GM21737 (cell line): ENCODE measurements around the gene ZFP36L2.
"Not testable (repeated sequence)": the region's sequence is repeated elsewhere in the genome, so short reads cannot be mapped to it uniquely, and the experiment has no call there.

Experiments used
- ATAC-seq: cut with Tn5 transposase; IDR thresholded peaks from one replicate; pipeline ENCODE4 v1.9.1; 2021; ENCODE audit warnings: mild to moderate bottlenecking, moderate library complexity; ENCODE audit not compliant: unreplicated experiment

Gene ZFP36L2

DNA sequence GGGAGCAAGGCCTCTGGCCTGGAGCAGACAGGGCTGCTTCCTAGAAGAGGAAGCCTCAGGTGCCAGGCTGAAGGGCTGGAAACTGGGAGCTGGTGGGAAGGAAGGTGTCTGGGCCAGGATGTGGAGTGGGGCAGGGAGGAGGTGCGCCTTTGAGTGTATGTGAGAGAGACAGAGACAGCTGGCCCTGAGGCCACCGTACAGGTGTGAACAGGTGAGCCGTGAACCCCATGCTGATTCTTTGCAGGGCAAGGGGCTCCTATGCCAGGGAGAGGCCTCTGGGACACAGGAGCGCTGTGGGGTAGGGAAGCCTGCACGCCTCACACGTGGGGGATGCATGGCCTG is 16.3 kb downstream of the ZFP36L2 start:
- ATAC-seq = no peak

DNA sequence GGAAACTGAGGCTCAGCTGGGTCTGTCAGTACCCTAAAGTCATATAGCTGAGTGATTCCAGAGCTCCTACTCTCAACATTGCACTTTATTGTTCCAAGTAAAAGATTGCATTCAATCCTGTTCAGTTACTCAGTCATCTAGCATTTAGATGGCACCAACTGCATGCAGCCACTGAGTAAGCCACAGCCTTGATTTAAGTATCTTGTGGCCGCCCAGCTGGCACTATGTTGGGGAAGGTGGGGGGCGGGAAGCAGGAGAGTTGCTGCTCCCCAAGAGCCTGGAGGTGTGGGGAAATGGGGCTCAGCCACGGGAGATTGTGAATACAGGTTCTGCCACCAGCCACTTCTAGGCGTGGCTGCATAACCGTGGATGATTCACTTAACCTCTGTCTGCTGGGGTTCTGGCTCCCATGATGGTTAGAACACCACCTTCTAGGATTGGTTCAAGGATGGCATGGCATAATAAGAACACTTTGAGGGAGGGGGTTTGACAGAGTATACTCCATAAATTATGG is 17.1 kb downstream of the ZFP36L2 start:
- no peak for ATAC-seq

DNA sequence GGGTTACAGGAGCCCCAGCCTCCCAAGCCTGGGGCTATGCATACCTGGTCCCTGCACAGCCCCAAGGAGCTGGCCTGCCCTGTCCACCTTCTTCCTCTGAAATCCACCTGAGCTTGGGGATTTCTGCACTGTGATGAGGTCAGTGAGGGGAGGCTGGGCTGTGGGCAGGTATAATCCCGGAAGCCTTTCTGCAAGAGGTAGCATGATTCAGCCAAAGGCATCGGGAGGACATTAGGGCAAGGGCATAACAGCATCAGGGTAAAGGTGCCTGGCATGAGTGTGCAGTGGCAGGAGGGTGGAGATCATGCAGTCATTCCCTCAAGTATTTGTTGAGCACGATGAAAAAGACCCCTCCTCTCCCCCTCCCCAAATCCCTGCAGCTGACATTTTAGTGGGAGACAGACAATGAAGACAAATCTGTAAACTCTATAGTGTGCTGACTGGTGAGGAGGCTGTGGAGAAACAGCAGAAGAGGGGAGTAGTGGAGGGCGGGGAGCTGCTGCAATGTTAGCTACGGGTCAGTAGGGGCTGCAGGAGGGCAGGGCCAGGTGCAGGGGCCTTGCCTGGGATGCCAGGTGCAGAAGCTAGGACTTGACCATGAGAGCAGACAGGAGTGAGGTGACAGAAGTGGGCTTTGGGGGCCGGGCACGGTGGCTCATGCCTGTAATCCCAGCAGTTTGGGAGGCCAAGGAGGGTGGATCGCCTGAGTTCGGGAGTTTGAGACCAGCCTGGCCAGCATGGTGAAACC is 18.7 kb downstream of the ZFP36L2 start:
- no peak for ATAC-seq

DNA sequence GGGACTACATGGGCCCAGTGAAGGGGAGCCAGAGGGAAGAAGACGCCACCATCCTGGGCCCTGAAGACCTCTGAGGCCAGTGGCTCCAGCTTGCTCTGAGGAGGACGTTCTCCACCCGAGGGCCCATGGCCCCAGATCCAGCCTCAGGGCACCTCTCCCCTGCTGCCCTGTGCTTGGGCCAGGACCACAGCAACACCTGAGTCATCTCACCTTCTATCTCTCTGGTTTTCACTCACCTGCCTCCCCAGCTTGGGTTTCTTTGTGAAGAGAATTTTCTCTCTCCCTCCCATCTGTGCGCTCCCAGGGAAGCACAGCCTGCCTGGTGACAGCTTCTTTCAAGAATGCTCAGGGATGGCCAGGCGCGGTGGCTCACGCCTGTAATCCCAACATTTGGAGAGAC is 19.8 kb downstream of the ZFP36L2 start:
- no peak for ATAC-seq

DNA sequence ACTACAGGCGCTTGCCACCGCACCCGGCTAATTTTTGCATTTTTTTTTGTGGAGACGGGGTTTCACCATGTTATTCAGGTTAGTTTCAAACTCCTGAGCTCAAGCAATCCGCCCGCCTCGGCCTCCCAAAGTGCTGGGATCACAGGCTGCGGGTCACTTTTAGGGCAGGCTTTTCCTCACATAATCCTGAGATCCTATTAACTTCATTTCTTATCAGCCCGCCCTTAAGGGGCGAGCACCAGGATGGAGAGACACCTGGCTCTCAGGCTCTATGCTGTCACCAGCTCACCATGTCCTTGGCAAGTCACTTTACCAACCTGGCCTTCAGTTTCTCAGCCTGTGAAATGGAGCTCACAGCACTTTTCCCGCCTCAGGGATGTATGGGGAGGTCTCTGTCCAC is 23.0 kb downstream of the ZFP36L2 start:
- ATAC-seq = no peak

DNA sequence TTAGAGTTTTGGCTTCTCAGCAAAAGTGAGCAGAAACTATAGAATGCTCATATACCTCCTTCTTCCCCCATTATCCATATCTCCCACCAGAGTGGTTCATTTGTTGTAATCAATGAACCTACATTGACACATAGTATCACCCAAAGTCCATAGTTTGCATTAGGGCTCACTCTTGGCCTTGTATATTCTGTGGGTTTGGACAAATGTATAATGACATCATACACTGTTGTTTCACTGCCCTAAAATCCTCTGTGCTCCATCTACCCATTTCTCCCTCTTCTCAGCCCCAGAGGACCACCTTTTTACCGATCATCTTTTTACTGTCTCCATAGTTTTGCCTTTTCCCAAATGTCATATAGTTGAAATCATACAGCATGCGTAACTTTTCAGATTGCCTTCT is 24.1 kb downstream of the ZFP36L2 start:
- ATAC-seq = no peak

DNA sequence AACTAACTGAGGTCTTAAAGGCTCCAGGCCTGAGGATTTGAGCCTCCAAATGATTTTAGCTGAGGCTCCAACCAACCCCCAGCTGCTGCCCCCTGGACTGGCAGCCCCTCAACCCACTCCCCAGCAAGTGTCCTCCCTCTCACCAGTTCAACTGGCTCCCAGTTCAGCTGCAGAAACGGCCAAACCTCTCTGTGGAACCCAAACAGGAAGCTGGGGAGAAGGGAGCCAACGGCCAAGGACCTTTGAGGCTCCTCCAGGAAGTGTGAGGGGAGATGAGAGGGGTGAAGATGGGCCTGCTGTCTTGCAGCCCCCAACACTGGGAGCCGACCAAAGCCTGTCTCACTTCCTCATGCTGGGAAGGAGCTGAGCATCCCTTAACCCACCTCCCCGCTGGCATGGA is 24.9 kb downstream of the ZFP36L2 start:
- no peak for ATAC-seq

DNA sequence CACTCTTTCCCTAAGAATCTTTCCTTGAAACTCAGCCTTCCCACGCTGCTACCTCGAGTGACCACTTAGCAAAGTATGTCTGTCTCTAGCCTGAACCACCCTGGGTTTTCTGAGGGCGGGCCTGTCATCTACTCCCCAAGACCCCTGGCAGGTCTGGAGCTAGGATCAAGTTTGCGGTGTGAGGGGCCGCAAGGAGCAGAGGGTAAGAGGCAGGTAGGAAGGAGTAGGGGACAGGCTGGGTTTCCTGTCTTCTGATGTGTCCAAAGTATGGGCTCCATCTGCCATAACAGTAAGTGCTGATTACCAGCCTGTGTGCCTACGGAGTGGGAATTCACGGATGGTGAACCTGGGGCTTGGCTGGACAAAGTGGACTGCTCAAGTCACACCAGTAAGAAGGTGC is 25.4 kb downstream of the ZFP36L2 start:
- ATAC-seq = no peak

DNA sequence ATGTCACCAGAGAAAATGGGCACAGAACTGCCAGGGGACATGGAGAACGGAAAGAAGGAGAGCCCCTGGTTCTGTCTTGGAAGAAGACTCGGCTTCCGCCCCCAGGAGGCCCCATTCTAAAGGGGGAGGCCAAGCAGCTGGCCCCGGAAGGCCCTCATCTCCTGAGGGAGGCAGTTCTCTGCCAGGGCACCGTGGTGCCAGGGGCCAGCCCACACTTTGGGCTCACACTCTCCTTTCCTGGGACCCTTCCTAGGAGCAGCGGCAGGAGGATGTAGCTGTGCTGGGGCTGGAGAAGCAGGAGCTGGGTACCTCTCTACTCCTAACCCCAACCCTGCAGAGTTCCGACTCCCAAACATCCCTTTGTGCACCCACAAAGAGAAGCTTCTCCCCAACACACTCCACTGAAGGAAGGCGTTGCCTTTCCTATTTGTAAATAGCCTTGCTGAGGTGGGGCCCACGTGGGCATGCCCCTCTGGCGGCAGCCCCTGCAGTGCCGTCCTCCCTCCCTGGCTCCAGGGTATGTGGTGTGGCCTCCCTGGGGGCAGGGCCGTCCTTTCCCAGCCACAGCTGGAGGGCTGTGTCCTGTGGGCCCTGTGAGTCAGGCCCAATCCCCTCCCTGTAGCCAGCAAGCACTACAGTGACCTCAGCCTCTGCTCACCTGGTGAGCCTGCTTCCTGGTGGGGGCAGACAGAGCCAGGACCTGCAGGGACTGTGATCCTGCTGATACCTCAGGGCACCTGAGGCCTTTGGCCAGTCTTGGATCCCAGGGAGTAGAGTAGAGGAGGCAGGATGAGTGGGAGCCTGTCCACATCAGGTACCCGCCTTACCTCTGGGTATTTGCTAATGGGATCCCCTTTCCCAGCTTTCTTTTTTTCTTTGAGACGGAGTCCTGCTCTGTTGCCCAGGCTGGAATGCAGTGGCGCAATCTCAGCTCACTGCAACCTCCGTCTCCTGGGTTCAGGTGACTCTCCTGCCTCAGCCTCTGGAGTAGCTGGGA is 26.6 kb downstream of the ZFP36L2 start:
- ATAC-seq = no peak

DNA sequence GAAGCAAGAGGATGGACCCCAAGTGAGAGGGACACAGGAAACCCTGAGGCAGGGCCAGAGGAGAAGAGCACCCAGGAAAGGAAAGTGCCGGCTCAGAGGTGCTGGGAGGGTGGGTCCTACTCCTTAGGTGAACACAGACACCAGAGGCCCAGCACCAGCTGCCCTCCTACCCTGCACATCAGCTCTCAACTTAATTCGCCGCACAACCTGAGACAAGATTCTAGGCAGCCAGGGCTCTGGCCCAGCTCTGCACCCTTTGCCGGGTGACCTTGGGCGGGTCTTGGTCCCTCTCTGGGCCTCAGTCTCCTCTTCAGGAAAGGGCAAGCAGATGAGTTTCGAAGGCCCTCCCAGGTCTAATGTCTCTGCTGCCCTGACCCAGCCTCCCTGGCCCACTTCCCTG is 28.1 kb downstream of the ZFP36L2 start:
- no peak for ATAC-seq

DNA sequence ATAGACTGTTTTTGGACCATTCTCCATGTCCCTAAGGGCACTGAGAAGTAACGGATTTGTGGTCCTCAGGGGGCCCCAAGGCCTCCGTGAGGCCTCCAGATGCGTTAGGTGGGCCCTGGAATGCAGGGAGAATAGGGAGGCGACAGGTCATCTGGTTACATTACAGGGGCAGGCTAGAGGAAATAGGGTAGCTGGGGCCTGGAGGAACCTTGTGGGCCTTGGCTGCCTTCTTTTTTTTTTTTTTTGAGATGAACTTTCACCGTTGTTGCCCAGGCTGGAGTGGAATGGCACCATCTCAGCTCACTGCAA is 28.9 kb downstream of the ZFP36L2 start:
- ATAC-seq = no peak

DNA sequence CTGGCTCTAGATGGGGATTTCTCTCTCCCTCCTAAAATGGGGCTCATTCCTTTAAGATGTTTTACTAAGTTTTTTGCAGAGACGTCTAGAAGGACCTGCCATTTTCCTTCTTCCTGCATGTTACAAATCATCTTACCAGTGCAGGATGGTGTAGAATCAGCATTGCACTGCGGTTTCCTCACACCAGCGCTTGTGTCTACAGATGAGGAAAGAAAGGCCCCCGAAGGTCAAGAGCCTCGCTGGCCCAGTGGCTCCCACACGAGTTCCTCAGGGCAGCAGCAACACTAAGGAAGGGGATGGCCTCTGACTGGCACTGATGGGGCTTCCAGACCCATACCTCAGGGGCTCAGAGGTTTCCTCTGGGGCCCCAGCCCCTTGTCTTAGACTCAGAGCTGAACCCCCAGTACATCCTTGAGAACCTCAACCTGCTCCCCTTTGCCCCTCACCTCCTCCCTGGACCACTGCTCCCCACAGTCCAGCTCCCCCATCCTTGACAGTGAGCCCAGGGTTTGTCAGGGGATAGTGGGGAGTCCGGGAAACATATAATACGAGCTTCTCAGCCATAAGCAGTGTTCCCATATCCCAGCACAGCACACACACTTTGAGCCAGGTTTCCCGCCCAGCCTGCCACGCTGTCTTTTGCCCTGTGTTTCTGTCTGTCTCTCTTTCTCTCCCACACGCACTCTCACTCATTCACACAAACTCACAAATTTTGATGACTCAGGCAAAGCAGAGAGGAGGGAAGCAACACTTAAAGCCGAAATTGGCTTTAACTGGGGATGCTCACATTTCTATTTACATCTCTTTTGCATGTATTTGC is 29.4 kb downstream of the ZFP36L2 start:
- ATAC-seq = no peak

DNA sequence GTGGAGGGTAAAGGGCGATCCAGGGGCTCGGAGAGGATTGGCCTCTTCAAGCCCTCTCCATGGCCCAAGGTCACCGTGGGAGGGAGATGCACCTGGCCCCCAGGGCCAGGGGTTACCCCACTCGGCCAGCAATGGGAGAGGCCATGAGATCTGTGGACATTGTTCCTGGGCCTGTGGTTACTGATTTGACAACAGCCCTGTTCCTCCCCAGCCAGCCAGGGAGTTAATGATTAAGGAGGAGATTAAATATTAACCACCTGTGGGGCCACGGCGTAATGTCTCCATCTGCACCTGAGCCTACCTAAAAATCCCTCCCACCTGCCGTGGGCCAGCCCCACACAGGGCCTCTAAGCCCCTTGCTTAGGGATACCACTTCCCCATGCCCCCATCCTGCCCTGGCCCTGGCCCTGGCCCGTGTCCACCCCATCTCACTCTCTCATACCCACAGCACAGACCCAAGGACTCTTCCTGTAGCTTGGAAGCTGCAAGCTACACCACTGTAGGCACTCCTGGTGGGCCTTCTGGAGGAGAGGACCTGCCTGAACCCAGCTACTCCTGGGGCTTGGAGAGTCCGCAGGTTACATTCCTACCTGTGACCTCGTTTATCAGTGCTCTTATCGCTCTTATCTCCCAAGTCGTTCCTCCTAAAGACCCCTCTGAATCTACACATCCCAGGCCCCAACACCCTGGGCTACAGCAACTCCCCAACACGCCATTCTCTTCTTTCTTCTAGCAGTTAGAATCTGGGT is 32.1 kb downstream of the ZFP36L2 start:
- peak; percentile 51 for ATAC-seq

DNA sequence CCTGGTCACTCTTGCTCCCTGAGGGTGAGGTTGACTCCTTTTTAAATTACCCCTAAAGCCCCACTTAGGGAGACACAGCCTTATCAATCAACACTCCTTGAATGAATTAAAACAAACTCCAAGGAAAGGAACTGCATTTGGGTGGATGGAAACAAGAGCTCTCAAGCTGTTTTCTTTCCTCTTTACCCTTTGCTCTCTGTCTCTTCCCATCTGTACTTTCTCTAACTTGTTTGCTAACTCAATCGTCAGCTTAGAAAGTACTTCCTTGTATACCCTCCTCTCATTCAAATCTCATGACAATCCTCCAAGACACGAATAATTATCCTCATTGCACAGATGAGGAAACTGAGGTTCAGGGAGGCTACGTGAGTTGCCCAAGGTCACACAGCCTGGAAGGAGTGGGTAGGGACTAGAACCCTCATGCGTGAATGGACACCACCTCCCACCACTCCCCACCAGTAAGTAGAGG is 32.7 kb downstream of the ZFP36L2 start:
- ATAC-seq = no peak

DNA sequence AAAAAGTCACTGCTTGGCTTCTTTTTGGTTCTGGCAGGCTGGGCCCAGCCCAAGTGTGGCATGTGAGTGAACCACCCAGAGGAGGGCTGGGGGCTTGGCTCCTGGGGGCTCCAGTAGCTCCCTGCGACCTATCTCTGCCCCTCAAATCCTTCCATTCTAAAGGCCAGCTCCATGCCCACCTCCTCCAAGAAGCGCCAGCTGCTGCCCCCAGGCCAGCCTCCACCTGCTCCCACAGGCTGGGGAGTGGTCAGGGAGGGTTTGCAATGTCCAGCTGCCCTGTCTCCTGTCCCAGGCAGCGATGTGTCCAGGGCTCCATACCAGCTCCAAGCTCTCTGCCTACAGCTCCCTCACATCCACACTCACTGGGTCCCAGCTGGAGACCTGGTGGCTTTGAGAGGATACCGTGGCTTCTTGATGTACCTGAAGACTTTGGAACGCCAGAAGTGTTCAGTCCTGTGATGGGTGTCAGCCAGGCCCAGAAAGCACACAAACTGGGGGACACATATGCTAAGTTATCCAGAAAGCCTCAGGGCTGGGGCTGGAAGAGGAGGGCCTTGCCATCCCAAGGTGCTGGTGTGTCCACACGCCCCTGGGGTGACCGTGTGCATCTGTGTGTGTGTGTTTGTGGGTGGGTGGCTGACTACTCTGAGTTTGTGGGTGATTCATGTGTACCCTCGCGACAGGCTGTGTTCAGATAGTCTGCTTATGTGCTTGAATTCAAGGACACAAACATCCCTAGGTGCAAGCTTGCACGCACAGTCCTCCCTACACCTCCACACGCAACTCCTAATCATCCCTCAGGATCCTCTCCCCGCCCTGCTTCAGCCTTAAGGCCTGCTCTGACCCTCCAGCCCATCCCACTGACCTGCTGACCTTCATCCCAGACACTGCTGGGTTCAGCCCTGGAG is 33.4 kb downstream of the ZFP36L2 start:
- no peak for ATAC-seq

DNA sequence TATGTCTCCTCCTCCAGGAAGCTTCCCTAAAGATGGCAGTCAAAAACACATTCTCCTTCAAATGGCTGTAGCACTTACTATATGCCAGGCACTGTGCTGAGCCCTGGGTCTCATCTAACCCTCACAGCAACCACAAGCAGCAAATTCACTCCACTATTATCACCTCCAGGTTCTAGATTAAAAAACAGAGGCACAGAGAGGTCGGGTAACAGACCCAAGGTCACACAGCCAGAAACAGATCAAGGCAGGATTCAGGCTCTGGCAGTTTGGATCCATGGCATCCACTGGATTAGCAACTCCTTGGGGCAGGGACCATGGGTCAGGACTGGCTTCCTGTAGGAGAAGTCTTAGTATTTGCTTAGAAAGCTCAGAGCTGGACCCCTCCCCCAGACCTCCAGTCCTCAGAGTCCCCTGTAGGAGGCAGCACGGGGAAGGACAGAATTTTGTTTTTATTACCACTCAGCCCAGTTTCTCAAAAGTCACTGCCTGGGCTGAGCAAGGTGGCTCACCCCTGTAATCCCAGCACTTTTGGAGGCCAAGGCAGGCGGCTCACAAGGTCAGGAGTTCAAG is 34.4 kb downstream of the ZFP36L2 start:
- ATAC-seq = no peak

DNA sequence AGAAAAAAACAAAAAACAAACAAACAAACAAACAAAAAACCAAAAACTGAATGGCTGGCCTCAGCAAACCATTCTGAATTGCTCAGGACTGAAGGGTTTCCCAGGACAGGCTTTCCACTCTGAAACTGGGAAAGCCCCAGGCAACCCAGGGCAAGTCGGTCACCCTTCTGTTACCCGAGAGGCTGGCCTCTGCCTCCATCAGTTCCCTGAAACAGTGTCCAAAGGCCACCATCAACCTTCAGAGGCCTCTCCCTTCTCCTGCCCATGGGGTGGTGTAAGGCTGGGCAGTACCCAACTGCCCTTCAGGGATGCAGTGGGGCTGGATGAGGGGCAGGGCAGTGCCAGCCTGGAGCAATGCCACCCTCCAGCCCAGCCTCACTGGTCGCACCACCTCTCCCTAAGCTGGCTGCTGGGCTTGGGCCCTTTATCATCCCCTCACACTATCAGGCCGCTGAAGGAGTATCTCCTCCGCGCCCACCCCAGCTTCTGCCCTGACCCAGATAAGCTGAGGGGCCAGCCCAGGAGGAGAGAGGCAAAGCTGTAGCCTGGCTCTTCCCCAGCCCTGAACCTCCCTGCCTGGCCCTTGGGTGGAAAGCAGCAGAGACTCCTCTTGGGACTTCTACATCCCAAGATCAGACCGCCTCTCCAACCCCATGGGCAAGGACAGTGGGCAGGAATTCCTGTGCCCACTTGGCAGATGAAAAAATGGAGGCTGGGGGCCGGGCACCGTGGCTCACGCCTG is 35.9 kb downstream of the ZFP36L2 start:
- ATAC-seq = no peak

DNA sequence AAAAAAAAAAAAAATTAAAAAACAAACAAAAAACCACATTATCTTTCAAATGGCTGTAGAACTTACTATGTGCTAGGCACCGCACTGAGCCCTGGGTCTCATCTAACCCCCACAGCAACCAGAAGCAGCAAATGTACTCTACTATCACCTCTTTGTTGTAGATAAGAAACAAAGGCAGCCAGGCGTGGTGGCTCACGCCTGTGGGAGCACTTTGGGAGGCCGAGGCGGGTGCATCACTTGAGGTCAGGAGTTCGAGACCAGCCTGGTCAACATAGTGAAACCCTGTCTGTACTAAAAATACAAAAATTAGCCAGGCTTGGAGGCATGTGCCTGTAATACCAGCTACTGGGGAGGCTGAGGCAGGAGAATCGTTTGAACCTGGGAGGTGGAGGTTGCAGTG is 36.5 kb downstream of the ZFP36L2 start:
- not testable (repeated sequence) for ATAC-seq
